ENCODE results near the gene TNFRSF21.

TNFRSF21 gene

DNA sequence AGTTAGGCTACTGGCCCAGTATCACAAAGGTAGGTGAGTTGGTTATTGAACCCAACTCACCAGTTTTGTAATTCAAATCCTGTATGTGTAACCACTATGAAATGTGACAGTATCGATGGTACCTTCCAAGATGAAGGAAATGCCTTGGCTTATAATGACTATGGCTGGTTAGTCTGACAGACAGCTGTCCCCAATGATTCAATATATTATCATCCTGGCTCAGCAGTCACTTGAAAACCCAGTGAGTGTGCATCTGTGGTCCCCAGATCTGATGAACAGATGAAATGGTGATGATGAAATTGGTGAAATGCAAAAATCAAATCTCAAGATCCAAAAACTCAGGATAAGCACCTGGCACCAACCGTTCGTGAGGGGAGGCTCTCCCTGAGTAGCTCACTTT lies 54.8 kb downstream of the TNFRSF21 start:
- in situ Hi-C loops (cut with HindIII; ENCODE audit: low sequenced_read_pairs) = no loop called here

DNA sequence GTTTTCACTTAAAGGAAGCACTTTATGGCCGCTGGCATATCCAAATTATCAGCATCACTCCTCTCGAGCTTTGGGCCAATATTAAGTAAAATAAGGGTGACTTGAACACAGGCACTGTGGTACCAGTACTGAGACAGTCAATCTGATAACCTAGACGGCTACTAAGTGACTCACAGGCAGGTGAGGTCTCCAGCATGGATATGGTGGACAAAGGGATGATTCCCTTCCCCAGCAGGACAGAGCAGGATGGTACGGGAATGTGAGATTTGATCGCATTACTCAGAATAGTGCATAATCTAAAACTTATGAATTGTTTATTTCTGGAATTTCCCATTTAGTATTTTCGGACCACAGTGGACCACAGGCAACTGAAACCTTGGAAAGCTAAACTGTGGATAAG lies 55.7 kb downstream of the TNFRSF21 start:
- in situ Hi-C loops (cut with HindIII; ENCODE audit: low sequenced_read_pairs) = no loop called here

DNA sequence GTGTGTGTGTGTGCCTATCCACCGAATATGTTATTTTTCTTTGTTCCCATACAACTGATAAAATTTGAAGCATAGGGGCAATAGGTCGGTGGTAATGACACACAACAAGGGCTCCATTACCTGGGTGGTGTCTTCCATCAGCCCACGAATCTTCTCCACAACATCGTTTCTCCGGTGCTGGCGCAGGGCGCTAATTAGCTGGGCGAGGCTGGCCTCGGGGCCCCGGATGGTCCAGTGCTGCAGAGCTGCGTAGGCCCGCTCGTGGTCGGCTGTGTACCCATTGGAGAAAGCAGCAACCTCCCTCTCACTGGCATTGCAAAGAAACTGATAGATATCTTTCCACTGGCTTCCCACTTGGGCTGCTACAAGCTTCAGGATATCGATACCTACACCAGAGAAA lies 56.6 kb downstream of the TNFRSF21 start:
- in situ Hi-C loops (cut with HindIII; ENCODE audit: low sequenced_read_pairs) = no loop called here

DNA sequence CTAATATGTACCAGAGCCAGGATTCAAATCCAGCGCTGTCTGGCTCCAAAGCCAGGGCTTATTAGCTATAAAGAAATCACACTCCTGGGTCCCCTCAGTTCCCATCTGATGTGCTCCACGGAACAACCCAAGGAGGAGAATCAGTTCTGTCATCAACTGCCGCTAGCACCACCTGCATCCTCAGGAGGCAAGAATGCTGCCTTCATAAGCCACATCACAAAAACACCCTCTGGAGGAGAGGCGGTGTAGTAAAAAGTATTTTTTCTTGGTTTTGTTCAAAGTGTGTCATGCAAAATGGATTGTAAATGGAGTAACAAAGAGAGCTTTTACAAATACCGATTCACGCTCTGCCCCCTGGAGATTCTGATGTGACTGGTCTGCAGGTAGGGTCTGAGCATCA lies 57.1 kb downstream of the TNFRSF21 start:
- in situ Hi-C loops (cut with HindIII; ENCODE audit: low sequenced_read_pairs) = no loop called here

DNA sequence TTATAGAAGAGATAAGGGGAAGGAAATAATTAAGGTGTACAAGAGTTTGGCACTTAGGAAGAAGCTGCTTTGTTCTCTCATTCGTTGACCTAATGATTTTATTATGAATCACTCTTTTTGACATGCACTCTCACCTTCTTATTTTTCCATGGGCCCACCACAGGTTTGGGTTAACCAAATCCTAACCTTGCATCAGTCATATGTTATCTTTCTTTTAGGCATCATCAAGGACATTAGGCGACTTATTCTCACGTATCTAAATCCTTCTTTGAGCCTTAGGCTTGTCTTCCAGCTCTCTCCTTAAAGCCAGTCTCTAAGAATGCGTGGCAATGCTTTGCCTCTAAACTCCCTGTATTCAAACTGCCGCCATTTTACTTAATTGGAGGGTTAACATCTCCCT lies 58.3 kb downstream of the TNFRSF21 start:
- in situ Hi-C loops (cut with HindIII; ENCODE audit: low sequenced_read_pairs) = no loop called here

DNA sequence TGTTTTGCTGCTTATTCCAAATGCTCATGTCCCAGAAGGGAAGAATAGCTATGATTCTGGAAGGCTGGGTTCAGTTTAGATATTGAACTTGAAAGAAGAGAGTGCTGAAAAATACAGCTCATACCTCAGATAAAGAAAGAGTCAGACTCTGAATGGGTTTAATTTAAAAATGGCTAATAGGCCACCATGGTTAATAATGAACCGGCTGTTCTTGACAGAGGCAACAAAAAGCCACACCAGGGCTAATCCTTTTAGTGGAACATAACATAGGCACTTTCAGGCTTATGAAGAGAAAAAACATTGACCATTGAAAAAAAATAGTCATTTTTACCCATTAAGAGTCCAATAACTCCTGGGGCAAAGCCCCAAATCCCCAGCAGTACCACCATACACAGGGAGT lies 59.4 kb downstream of the TNFRSF21 start:
- in situ Hi-C loops (cut with HindIII; ENCODE audit: low sequenced_read_pairs) = no loop called here

DNA sequence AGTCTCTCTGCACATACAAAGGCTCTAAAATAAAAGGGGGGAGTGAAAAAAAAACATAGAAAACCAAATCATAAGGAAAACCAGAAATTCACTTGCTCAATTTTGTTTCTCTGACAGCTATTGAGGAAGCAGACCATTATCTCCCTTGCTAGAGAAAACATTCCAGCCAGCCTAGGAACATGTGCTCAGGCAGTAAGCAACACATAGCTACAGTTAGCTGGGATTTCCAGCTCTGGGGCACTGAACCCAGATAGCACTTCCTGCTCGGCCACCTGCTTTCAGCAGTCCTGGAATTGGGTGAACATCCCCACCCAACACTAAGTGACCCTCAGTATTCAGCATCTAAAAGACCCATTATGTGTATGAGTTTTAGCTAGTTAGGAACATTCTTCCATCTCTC lies 61.3 kb downstream of the TNFRSF21 start:
- in situ Hi-C loops (cut with HindIII; ENCODE audit: low sequenced_read_pairs) = no loop called here

DNA sequence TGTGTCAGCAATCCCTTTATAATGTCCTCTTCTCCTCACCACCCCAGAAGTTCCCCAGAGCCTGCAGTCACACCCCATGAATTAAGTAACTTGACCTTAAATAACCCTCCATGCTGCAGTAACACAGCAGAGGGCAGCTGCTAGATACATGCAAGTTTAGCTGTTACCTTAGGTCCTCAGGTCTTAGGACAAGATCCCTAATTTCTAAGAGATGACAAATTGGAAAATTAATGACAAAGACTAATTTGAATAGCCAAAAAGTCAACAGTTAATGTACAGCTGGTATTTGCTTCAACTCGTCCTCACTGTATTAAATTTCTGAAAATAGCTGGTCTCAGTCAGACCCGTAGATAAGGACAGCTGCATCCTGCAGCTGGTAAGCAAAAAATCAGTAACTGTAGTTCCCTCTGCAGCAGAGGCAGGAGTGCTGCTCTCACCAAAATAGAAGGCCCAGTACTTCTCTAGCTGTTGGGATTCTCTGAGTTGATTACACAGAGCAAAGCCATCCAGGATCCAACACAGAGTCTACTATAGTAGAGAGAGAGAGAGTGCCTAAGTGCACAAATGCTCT lies 62.4 kb downstream of the TNFRSF21 start:
- in situ Hi-C loops (cut with HindIII; ENCODE audit: low sequenced_read_pairs) = no loop called here

DNA sequence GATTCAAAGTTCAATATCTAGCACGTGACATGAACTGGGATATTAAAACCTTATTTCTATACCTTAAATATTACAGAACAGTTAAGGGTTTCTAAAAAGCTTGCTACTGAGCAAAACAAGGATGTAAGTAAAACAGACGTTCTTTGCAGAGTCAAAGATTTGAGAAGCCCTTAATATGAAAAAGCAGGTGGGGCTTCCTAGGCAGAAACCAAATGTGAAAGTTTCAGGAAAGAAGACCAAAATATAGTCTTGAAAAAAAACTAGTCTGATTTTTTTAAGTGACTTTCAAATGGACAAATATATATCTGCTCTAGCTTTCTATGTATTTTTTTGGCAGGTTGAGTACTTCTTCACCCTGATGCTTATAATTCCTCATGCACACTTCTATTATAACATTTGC lies 63.2 kb downstream of the TNFRSF21 start:
- in situ Hi-C loops (cut with HindIII; ENCODE audit: low sequenced_read_pairs) = no loop called here

DNA sequence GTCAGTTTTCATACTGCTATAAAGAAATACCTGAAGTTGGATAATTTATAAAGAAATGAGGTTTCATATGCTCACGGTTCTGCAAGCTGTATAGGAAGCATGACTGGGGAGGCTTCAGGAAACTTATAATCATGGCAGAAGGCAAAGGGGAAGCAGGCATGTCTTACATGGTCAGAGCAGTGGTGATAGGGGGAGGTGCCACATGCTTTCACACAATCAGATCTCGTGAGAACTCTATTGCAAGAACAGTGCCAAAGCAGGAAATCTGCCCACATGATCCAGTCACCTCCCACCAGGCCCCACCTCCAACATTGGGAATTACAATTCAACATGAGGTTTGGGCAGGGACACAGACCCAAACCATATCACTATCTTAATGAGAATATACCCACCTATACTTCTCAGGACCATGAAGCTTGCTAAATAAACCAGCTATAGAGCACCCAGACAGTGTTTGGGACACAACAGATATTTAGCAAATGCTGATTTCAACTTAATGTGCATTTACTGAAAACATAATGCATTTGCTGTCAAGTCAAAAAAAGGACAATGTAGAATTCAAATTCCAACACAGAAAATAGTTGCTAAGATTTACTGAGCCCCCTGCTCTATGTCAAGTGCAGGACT lies 63.8 kb downstream of the TNFRSF21 start:
- in situ Hi-C loops (cut with HindIII; ENCODE audit: low sequenced_read_pairs) = no loop called here

DNA sequence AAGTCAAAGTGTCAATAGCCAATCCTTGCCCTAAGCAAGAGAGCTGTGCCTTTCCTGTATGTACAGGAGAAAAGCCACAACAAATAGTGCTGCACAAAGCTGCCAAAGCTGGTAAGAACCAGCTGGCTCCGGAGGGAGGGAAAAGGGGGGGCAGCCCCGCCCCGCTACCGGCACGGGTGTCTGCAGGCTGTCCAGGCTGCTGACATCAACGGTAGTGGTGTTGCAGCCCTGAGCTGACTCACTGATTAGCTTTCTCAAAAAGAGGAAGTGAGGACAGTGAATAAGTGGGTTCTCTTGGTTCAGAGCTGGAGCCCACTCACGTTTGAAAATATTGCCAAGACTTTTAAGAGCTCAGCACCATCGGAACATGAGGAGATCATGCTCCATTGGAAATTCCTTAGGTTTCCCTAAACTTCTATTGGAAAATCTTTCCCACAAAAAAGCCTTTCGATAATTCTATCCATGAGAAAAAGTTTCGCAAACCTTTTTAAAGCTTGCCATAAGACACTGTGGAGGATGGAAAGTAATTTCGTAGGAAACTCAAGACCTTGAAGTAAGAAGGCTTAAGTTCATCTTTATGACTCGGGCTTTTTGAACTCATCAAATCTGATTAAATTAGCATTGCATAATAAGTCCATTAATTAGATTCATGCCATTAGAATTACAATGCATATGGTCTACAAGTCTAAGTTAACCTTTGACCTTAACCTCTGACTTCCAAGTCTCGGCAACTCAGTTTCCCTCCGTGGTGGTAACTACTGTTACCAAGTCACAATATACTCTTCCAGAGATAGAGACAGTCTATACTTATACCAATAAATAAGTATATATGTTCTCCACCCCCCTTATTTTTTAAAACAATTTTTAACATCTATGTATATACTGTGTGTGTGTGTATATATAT lies 67.0 kb downstream of the TNFRSF21 start:
- in situ Hi-C loops (cut with HindIII; ENCODE audit: low sequenced_read_pairs) = no loop called here

DNA sequence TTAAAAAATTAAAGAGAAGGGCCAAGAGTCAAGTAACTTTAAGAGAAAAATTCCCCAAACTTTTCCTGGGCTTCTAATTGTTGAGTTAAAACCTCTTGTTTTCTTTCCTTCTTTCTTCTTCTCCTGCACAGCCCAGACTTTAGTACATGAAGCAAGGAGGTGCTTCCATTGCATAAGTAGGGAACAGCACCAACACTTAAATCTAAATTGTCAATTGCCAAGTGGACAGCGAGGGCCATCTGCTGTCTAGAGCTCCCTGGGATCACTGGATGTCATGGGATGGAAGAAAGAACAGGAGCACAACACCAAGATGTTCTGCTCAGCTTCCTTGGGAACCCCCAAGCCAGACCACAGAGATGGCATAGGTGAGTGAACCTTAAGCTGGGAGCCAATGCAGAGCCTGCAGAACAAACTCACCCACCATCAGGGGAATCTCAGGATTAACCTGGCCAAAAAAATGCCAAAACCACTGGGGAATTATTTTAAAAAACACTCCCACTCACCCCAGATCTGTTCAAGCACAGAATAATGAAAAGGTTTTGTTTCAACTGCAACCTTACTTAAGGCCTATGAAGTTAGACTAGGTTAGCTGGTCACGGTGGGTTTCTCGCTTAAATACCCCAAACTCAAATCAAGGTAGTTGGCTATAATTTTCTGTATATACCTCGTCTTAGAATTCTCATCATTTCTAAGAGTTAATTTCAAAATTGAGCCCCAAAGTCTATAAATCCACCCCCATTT lies 67.8 kb downstream of the TNFRSF21 start:
- in situ Hi-C loops (cut with HindIII; ENCODE audit: low sequenced_read_pairs) = no loop called here

DNA sequence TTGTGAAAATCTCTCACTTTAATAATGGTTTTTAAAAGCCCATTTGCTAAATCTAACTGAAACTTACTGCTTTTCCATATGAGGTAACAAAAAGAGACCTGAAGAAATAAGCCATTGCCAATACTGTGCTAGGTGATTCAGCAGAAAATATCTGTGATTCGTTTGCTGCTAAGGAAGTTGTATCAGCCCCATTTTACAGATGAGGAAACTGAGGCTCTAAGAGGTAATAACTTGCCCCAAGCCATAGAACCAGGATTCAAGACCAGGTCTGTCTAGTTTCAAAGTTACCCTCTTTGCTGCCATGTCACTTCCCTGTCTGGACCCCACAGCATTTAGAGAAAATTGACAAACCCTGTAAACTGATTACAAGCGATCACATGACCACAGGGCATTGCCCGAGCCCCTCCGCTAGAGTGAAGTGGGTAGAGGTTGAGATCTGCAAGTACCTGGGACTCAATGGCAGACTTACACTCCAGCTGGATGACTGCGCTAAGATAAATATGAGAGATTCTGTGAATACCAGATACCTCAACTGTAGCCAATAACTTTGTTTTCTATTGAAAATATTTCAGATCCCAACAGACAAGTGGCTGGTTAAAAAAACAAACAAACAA lies 69.3 kb downstream of the TNFRSF21 start:
- in situ Hi-C loops (cut with HindIII; ENCODE audit: low sequenced_read_pairs) = no loop called here

DNA sequence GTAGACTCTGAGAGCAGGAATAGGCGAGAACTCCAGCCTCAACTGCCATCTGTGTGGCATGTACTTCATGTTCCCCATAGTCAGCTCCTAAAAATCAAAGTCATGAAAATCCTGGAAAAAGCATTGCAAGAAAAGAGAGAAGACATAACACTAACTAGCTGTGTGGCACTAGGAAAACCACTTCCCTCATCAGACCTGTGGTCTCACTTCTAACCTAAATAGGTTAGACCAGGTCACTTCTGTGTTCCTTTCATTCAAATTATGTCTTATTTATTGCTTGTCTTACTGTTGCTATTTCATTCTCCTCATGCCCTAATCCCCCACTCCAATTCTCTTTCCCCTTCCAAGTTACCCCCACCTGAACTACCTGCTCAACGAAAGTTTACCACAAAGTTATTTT lies 70.2 kb downstream of the TNFRSF21 start:
- in situ Hi-C loops (cut with HindIII; ENCODE audit: low sequenced_read_pairs) = no loop called here

DNA sequence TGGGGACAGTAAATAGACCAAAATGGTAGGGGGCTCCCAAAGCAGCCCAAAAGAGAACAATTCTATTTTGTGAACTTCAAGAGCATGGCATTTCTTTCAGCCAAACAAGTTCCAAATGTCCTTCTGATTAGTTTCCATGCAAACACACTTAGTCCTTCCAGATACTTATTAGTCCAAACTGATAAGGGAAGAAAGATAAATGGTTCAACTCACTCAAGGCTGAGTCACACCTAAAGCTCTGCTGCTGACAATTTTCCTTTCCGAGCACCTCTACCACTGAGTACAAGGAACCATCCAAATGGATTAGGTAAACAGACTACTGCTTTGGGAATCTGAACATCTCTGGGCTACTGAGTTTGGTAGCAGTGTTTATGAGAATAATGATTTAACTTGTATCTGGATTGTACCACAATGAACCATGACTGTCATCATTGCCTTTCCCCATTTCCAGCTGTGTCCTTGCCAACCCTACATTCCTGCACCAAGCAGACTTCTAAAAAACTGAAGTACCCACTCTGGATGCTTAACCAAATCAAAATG lies 71.2 kb downstream of the TNFRSF21 start:
- in situ Hi-C loops (cut with HindIII; ENCODE audit: low sequenced_read_pairs) = no loop called here

DNA sequence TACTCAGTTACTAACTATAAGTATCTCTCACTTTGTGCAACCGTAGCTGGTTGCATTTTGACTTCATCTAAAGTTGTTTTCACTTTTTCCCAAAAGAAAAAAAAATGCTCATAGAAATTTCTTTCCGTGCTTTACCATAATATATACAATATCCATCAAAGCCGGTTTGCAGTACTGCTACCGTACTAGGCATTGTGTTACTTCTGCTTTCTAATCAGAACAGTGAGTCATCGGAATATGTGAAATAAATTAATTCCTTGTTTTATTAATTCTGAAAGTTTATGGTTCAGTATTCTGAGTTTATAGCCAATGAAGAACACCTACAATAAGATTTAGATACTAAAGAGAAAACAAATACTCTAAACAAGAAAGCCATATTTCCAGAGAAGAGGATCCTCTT lies 72.5 kb downstream of the TNFRSF21 start:
- in situ Hi-C loops (cut with HindIII; ENCODE audit: low sequenced_read_pairs) = no loop called here

DNA sequence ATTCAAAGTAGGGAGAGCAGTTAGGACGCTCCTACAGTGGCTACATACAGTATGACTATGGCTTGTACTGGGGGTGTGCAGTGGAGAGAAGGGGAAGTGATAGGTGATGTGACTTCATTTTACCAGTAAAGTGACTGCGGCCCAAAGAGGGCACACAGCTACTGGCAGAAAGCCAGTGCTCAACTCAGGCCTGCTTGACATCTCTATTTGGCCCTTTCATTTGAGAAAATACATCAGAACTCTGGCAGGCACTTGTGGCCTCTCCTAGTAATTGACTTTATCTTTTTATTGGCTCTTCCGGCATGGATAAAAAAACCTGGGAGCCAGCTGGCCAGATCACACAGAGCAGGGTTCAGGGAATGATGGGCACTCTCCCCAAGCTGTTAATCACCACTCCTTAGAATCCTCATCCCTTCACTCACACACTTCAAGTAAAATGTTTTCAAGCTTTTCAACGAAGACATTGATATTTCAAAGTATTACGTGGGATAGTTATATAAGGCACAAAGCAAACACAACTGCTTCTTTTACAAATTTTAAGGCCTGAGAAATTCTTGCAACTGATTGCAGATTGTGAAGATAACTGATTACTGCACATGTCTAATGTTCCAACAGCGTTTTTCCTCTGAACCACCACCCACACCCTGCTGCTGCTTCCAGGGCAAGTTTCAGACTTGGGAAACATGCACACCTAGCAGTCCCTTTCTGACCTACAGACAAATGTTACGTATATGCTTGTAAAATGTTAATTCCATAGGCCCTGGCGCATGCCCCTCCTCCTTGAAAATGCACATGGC lies 73.5 kb downstream of the TNFRSF21 start:
- in situ Hi-C loops (cut with HindIII; ENCODE audit: low sequenced_read_pairs) = no loop called here

DNA sequence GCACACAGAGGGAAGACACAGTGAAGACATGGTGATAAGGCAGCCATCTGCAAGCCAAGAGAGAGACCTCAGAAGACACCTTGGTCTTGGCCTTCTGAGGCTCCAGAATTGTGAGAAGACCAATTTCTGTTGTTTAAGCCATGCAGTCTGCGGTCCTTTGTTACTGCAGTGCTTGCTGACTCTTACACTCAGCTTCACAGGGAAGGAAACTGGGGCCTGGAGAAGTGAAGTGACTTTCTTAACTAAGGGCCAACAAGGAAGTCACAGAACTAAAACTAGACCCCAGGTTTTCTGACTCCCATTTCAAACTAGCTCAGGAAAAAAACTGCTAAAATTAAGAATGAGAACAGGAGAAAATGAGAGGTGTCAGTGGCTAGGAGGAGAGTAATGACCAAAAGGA lies 74.3 kb downstream of the TNFRSF21 start:
- in situ Hi-C loops (cut with HindIII; ENCODE audit: low sequenced_read_pairs) = no loop called here

DNA sequence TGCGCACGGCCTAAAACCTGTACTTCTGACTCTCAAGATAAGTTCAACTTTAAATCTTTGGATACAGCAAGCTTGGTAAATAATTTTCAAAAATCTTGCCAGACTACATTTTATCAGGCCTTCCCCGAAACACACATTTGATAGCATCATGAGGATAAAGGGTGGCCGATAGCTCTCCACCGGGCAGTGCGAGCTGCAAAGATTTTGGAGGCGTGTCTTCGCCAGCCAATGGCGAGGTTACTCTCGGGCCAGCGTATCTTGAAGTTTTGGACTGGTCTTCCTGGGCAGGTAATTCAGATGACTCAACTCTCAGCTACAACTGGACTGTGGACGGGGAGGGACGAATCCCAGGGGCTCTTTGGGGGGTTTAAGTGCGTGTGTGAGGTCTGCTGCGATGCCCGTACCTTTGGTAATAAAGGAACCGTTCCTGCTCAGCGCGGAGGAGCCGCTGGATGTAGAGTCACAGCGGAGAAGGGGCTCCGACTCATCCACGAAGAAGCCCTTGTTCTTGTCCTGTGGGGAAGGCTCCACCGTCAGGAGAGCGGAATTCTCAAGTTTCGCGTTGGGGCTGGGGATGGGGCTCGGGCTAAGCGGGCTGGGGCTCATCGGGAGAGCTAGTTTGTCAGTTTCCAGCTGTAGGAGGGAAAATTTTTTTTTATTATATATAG lies 75.3 kb downstream of the TNFRSF21 start:
- in situ Hi-C loops (cut with HindIII; ENCODE audit: low sequenced_read_pairs) = no loop called here

Data from endothelial cell of hepatic sinusoid (primary cell).